22Rv1 (cell line): ENCODE data around the gene MORN1.

Source experiments
- H3K27ac ChIP-seq: fragments of 450-650 bp; 2 replicates; pipeline ENCODE4 v1.5.1; 2017
- ZFX ChIP-seq: fragments of 450-650 bp; IDR thresholded peaks from 2 replicates; pipeline ENCODE4 v1.6.1; 2017; ENCODE audit warnings: antibody characterized with exemption, borderline replicate concordance
- TF ChIP-seq, protein P1 (sequence below): fragments of 450-650 bp; IDR thresholded peaks from 2 replicates; pipeline ENCODE4 v1.5.1; 2017; ENCODE audit warnings: mild to moderate bottlenecking

Gene MORN1

DNA sequence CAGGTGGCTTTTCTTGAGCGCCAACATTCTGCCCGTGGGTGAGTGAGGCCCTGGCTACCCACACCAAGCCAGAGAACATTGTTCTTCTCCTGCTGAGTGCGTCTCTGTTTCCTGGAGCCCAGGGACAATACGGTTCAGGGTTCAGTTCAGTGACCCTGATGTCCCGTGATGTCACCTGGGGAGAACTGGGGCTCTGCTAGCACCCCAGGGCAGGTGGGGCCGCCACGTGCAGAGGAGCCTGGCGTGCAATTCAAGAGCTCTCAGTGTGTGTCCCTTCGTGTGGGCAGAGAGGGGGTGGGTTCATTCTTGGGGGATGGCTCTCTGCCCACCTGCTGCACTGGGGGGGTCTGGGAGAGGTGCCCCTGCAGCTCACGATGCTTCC, 39.2 kb upstream of the MORN1 start:
- no peak for TF ChIP-seq ZFX
- TF ChIP-seq, protein P1, sequence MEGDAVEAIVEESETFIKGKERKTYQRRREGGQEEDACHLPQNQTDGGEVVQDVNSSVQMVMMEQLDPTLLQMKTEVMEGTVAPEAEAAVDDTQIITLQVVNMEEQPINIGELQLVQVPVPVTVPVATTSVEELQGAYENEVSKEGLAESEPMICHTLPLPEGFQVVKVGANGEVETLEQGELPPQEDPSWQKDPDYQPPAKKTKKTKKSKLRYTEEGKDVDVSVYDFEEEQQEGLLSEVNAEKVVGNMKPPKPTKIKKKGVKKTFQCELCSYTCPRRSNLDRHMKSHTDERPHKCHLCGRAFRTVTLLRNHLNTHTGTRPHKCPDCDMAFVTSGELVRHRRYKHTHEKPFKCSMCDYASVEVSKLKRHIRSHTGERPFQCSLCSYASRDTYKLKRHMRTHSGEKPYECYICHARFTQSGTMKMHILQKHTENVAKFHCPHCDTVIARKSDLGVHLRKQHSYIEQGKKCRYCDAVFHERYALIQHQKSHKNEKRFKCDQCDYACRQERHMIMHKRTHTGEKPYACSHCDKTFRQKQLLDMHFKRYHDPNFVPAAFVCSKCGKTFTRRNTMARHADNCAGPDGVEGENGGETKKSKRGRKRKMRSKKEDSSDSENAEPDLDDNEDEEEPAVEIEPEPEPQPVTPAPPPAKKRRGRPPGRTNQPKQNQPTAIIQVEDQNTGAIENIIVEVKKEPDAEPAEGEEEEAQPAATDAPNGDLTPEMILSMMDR: no peak
- no peak overlapping the region for H3K27ac ChIP-seq

DNA sequence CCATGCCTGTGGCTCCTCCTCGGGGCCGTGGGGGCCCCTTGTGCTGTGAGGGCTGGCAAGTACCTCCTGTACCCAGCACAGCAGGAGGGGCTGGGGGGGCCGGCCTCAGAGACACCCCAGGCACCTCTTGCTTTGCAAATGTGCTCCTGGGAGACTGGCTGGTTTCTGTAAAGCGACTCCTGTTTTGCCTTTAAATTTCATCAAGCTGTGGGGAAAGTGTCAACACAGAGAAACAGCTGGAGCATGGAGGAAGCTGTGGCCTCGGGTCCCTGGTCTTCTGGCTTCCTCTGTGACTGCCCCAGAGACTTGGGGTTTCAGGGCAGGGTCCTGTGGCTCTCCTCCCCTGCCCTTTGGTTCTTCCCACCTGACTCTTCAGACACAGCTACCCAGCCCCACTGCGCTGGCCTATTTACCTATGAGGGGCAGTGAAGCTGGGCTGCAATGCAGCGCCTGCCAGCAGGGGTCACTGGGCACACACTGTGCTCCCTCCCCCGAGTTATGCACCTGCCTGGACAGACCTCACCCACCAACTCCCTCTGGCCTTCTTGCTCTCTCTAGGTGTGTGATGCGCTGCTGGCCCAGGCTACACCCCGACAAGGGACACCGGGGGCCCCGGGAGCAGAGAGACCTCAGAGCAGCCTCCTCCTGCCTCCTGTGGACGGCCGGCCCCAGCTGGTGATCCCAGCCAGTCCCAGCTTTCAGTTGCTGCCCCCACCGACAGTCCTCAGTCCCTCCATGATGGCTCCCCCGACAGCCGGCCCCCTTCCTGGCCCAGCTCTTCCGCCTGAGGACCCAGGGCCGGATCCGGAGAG, 38.6 kb upstream of the MORN1 start:
- TF ChIP-seq ZFX: no peak
- TF ChIP-seq, protein P1: peak; percentile 45
- H3K27ac ChIP-seq: no peak overlapping the region

GRCh38 chr1:2428490-2428889, 37.1 kb upstream of the MORN1 start:
- TF ChIP-seq, protein P1: no peak
- TF ChIP-seq ZFX: no peak
- H3K27ac ChIP-seq: no peak overlapping the region

GRCh38 chr1:2427976-2428375, 36.6 kb upstream of the MORN1 start:
- no peak overlapping the region for H3K27ac ChIP-seq
- TF ChIP-seq ZFX: no peak
- TF ChIP-seq, protein P1: no peak

GRCh38 chr1:2427051-2427450, 35.7 kb upstream of the MORN1 start:
- no peak for TF ChIP-seq ZFX
- TF ChIP-seq, protein P1: no peak
- H3K27ac ChIP-seq: no peak overlapping the region

DNA sequence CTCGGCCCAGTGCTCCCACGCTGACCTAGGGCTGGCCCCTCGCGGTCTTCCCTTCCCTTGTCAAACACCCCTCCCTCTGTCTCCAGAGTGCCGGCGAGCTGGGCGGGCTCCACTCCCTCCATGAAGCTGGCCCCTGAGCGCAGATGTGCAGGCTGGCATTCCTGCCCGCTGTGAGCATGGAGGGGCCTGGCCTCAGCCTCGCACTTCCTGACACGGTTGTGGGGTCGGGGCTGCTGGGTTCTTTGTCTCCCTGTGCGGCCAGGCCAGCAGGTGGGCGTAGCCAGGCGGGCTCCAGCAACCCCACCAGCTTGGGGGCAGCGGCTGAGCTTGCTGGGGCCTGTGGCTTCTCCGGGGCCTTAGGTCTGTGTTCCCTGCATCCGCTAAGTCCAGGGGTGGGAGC, 35.2 kb upstream of the MORN1 start:
- no peak overlapping the region for H3K27ac ChIP-seq
- TF ChIP-seq, protein P1: no peak
- TF ChIP-seq ZFX: no peak

DNA sequence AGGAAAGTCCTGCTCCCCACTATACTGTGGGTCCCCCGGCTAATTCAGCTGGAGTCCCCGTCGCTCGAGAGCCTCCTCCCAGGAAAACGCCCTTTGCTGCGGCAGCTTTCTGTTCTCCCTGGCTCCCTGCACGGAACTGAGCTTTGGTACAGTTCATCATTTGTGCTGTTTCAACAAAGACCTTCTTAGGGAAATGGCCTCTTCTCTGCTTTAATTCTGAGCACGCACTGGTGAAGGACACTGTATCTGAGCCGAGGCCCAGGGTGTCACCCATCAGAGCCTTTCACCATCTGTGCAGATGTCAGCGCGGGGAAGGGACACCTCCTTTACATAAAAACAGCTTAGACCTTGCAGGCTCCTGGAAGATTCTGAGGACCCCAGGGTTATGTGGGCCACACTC, 34.5 kb upstream of the MORN1 start:
- no peak overlapping the region for H3K27ac ChIP-seq
- no peak for TF ChIP-seq ZFX
- TF ChIP-seq, protein P1: no peak
